Measurements from ENCODE around the gene ACVR1.

ACVR1 gene

GRCh38 chr2:157876066-157876785, at the start of gene ACVR1:
Gene ACVR1, minus strand, starts transcription at chr2:157876330. Its CDS starts 76,837 bp downstream, at chr2:157799493.
- no peak for FAIRE-seq

- FAIRE-seq = no peak
Observed at GRCh38 chr2:157925071-157925470, 48.9 kb upstream of the ACVR1 start.

GRCh38 chr2:157923598-157924217, 47.6 kb upstream of the ACVR1 start:
- no peak for FAIRE-seq

- FAIRE-seq = no peak
Observed at GRCh38 chr2:157922815-157923214, 46.7 kb upstream of the ACVR1 start.

GRCh38 chr2:157922336-157922735, 46.2 kb upstream of the ACVR1 start:
- FAIRE-seq = no peak

GRCh38 chr2:157920736-157921135, 44.6 kb upstream of the ACVR1 start:
- FAIRE-seq = no peak

- FAIRE-seq = no peak
Observed at GRCh38 chr2:157919181-157919580, 43.1 kb upstream of the ACVR1 start.

- no peak for FAIRE-seq
Observed at GRCh38 chr2:157918319-157918718, 42.2 kb upstream of the ACVR1 start.

GRCh38 chr2:157911750-157912149, 35.6 kb upstream of the ACVR1 start:
- no peak for FAIRE-seq

- no peak for FAIRE-seq
Observed at GRCh38 chr2:157911246-157911645, 35.1 kb upstream of the ACVR1 start.

GRCh38 chr2:157905092-157905491, 29.0 kb upstream of the ACVR1 start:
- no peak for FAIRE-seq

- FAIRE-seq = no peak
Observed at GRCh38 chr2:157903626-157904025, 27.5 kb upstream of the ACVR1 start.

- FAIRE-seq = no peak
Observed at GRCh38 chr2:157903151-157903550, 27.0 kb upstream of the ACVR1 start.

GRCh38 chr2:157902692-157903091, 26.6 kb upstream of the ACVR1 start:
- no peak for FAIRE-seq

GRCh38 chr2:157901325-157901724, 25.2 kb upstream of the ACVR1 start:
- no peak for FAIRE-seq

- FAIRE-seq = no peak
Observed at GRCh38 chr2:157900684-157901083, 24.6 kb upstream of the ACVR1 start.

- FAIRE-seq = no peak
Observed at GRCh38 chr2:157900203-157900602, 24.1 kb upstream of the ACVR1 start.

GRCh38 chr2:157899125-157899839, 23.2 kb upstream of the ACVR1 start:
- no peak for FAIRE-seq

GRCh38 chr2:157898591-157898996, 22.5 kb upstream of the ACVR1 start:
- FAIRE-seq = no peak

- no peak for FAIRE-seq
Observed at GRCh38 chr2:157897106-157897971, 21.2 kb upstream of the ACVR1 start.

- no peak for FAIRE-seq
Observed at GRCh38 chr2:157895531-157895930, 19.4 kb upstream of the ACVR1 start.

GRCh38 chr2:157894694-157895435, 18.7 kb upstream of the ACVR1 start:
- FAIRE-seq = no peak
